ENCODE results near the gene TGFBR2.
A peak's percentile ranks its signal among the peaks of the same experiment; 100 is the strongest.

TGFBR2 gene

GRCh38 chr3:30605706-30606300 lies 598 bp upstream of the TGFBR2 start:
- no peak for TF ChIP-seq CTCF (IDR thresholded peaks at IDR 0.05; ENCODE audit: low read depth, low read length)
- H3K4me3 ChIP-seq (replicated peaks in 1 of 2; ENCODE audit: low read depth in 2 of 2, low read length in 2 of 2): peak overlapping the region; percentile 86 to 91
- DNase-seq (ENCODE audit: low read depth in 2 of 2): no peak

GRCh38 chr3:30607032-30607833 lies 832 bp downstream of the TGFBR2 start:
- peak; percentile 59 to 68 for DNase-seq (ENCODE audit: low read depth in 2 of 2)
- no peak for TF ChIP-seq CTCF (IDR thresholded peaks at IDR 0.05; ENCODE audit: low read depth, low read length)
- peak overlapping the region; percentile 86 to 91 for H3K4me3 ChIP-seq (replicated peaks in 1 of 2; ENCODE audit: low read depth in 2 of 2, low read length in 2 of 2)

- H3K4me3 ChIP-seq (replicated peaks in 1 of 2; ENCODE audit: low read depth in 2 of 2, low read length in 2 of 2): peak overlapping the region; percentile 39 to 91
- no peak for DNase-seq (ENCODE audit: low read depth in 2 of 2)
- TF ChIP-seq CTCF (IDR thresholded peaks at IDR 0.05; ENCODE audit: low read depth, low read length): no peak
These were observed 2.2 kb downstream of the TGFBR2 start for GRCh38 chr3:30608598-30608947.

- no peak for DNase-seq (ENCODE audit: low read depth in 2 of 2)
- no peak for TF ChIP-seq CTCF (IDR thresholded peaks at IDR 0.05; ENCODE audit: low read depth, low read length)
- H3K4me3 ChIP-seq (replicated peaks in 1 of 2; ENCODE audit: low read depth in 2 of 2, low read length in 2 of 2): peak overlapping the region; percentile 9 to 91
These were observed 3.7 kb downstream of the TGFBR2 start for GRCh38 chr3:30609930-30610701.

- no peak for DNase-seq (ENCODE audit: low read depth in 2 of 2)
- no peak for TF ChIP-seq CTCF (IDR thresholded peaks at IDR 0.05; ENCODE audit: low read depth, low read length)
- H3K4me3 ChIP-seq (replicated peaks in 1 of 2; ENCODE audit: low read depth in 2 of 2, low read length in 2 of 2): peak overlapping the region in 1 of 2 donors; percentile 91
These were observed 4.4 kb downstream of the TGFBR2 start for GRCh38 chr3:30610702-30611368.

- H3K4me3 ChIP-seq (replicated peaks in 1 of 2; ENCODE audit: low read depth in 2 of 2, low read length in 2 of 2): no peak overlapping the region
- peak; percentile 49 to 71 for DNase-seq (ENCODE audit: low read depth in 2 of 2)
These were observed 5.4 kb downstream of the TGFBR2 start for GRCh38 chr3:30611613-30612436.

More at GRCh38 chr3:30611613-30612436, 5.4 kb downstream of the TGFBR2 start:
- no peak for TF ChIP-seq CTCF (IDR thresholded peaks at IDR 0.05; ENCODE audit: low read depth, low read length)

Measured in cardiac fibroblast (primary cell).